GM21390 (cell line): ENCODE data around the gene ATF3.

Experiments
- ATAC-seq: cut with Tn5 transposase; IDR thresholded peaks from one replicate; pipeline ENCODE4 v1.9.1; 2021; ENCODE audit not compliant: unreplicated experiment

Gene ATF3

DNA sequence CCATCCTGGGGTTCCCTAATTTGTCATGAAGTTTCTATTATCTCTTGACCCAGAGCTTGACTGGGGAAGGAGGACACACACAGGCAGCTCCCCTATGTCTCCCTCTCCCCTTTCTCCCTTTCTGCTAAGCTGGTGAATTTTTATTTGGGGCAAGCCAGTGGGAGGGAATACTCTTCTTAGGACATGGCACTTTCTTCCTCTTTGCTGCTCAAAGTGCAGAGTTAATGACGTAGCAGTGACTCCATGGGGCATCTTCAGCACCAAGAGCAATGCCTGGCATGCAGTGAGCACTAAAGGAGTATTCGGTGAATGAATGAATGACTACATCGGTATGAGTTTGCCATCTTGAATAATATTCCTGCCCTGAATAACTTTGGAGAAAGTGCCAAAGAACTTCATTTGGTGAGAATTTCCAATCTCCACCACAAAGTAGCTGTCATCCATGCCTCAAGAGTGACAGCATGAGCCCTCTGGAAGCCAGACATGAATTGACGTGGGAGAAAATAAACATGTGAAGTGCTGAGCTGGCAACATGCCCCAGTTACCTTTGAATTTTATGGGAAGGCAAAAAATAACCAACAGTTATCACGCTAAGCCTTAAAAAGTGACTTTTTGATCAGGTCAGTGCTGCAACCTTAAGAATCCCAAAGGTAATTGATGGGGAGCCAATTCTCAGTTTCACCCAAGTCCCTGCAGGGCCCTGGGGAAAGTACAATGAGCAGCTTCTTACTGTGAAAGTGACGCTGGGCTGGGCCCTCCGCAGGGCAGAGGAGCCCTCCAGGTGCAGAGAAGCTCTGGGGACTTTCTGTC, 22.1 kb upstream of the ATF3 start:
- ATAC-seq: peak; percentile 91

DNA sequence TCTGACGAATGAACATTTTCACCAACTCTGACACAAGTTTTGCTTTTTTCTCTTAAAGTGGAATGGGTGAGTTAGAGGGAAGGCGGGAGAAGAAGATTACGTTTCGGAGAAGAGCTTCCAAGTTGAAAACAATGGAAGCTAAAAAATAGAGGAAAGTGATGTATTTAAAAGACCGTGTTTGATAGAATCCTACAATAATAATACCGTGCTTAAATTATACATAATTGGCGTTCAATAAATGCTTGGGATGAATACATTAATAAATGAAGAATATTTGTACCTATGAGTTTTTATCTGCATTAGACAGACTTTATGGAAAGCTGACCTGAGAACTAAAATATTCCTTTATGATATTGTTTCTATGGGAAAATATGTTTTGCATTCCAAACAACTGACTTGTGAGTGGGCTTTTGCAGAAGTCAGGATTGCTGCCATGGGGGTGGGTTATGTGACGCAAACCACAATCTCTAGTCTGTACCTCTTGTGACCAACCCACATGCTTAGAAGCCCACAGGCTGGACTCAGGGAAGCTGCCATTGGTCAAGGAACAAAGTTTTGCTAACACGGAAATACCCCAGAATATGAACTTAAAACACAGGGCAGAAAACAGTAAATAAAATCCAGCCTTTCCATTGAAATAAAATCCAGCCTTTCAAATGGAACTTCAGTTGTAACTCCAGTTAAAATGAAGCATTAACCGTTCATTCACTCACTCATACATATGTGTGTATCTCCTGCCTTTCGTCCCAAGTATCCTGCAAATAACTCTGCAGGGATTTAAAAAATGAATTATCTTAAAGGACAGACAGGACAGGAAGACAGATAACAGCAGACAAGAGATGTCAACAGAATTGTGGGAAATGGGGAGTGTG, 21.3 kb upstream of the ATF3 start:
- ATAC-seq: no peak

DNA sequence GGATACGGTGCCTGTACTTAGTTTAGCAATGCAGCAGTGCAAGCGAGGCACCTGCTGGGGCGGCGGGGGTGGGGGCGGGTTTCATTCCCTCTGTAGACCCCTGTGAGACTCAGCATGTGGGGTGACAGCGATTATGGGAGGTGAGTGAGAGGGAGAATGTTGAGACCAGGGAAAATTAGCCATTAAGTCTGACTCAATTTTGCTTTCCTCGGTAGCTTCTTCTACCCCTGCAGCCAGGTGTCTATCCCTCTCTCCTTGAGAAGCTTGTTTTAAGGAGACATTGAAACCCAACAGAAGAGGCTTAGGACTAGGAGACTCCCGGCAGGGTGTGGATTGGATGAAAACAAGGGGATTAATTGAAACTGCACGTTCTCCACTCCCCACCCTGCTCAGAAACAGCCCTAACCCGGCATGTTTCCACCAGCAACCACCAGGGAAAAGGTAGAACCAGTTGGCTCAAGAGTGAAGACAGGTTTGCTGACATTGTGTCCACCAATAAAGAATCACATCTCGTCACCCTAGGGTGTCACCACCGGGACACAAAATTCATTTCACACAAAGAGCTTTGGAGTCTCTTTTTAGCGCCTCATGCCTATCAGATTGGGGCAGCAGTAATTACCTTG, 20.6 kb upstream of the ATF3 start:
- ATAC-seq: no peak

DNA sequence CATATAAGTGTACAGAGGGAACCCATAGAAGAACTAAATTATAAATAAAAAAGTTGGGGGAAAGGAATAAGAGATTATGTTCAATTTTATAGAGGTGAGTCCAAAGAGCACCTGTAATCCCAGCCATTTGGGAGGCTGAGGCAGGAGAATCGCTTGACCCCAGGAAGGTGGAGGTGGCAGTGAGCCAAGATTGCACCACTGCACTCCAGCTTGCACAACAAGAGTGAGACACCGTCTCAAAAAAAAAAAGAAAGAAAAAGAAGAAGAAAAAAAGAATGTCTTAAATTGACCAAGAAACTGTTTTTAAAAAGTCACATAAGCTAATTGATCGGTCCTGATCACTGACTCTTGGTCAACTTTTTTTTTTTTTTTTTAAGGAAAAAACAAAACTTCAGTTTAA, 19.1 kb upstream of the ATF3 start:
- ATAC-seq: no peak

DNA sequence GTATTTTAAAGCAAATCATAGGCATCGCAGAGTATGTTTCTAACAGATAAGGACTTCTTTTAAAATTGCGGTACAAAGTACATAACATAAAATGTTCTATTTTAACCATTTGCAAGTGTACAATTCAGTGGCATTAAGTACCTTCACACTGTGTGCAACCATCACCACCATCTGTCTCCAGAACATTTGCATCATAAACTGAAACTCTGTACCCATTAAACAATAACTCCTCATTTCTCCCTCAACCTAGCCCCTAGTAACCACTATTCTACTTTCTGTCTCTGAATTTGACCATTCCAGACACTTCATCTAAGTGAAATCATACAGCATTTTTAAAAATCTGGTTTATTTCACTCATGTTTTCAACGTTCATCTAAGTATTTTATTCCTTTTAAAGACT, 16.6 kb upstream of the ATF3 start:
- no peak for ATAC-seq

DNA sequence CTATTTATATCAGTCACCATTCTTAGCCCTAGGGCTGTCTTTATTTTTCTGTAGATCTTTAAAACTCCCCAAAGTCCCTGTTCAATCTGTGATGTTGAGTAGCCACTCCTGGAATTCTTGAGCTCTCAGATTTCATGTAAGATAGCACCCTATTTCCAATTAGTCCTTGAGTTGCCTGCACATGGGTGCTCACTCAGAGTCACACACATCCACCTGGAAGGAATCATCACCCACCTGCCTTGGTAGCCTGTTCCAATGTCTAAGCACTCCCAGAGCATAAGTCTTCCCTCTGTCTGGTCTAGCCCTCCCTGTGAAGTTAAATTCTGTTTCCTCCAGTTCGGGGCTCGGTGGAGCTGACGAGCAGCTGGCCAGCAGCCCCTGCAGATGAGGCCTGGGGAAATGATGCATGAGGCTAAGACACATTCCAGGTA, 14.7 kb upstream of the ATF3 start:
- ATAC-seq: no peak

DNA sequence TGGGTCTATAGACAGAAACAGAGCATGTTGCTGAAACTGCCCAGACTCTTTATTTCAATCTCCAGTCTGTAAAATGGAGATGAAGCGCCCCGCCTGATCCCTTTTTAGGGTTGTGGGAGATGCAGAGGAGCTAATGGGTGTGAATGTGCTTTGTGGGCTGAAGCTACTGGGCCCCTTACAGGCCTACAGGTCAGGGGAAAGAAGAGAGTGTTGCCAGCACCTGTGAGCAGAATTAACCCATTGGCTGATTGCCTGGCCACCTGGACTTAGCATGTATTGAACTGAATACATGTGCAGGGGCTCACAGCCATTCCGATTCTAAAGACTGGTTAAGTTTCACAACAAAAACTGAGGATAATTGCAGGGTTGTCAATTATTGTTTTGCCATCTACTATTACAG, 13.9 kb upstream of the ATF3 start:
- no peak for ATAC-seq

DNA sequence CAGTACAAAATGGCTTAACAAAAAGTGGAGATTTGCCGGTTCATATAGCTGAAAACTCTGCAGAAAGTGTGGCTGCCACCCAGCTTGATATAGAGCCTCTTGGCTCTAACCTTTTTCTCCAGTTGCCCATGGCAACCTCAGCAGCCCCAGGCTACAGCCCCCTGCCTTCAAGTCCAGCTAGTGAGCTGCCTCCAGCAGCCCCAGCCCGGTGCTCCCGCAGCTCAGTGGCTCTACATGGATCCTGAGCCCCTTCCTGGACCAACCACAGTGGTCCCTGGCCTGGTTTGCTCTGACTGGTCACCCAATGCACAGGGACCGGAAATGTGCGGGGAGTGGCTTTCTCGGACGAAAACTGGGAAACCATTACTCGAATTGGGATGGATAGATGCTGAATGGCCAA, 13.3 kb upstream of the ATF3 start:
- no peak for ATAC-seq

DNA sequence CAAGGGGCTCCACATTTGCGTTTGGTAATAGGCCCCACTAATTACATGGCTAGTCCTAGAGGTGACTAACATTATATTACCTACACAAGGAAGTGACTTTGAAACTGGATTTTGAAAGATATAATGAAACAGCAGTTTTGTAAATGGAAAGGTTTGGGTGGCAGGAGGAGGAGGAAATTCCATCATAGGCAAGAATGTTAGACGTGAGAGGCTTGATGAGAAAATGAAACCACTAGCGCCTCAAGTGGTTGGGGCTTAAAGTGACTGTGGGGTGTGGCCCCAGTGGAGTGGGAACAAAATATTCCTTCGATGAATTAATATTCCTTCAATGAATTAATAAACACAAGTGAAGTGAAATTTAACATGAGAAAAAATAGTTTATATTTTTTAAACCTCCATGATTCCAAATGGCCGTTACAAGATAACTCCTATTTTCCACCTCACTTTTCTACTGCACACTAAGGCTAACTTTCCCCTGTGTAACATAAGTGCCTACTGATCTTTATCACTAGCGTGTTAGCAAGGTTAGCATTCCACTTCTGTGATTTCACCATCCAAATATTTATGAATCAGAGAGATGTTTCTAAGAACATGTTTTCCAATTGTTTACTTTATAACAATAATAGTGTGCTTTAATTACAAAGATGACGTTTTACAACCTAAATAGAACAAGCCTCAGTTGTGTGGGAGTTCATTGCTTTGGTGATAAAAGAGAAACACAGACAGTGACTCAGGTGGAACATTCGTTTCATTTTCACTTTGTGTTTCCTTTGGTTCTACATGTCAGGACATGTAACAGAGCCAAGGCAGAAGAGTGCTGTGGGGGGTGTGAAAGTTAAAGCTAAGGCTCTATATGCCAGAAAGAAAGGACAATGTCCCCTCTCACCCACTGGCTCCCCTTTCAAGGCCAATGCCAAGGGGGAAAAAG, 12.5 kb upstream of the ATF3 start:
- peak; percentile 94 for ATAC-seq

DNA sequence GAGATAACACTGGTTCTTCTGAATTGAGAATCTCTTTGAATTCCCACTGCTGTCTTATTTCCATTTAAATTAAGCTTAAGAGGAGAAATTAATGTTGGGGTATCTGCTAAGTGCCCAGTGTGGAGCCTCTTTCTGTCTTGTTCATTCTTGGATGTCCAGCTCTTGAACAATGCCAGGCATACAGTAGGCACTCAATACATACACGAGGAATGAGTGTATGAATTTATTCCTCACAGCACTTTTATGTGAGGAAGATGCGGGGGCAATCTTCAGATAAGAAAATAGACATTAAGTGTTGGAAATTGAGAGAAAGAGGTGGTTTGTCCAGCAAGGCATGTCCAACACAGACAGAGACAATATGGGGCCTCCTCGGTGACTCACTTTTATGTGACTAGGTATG, 11.8 kb upstream of the ATF3 start:
- no peak for ATAC-seq

DNA sequence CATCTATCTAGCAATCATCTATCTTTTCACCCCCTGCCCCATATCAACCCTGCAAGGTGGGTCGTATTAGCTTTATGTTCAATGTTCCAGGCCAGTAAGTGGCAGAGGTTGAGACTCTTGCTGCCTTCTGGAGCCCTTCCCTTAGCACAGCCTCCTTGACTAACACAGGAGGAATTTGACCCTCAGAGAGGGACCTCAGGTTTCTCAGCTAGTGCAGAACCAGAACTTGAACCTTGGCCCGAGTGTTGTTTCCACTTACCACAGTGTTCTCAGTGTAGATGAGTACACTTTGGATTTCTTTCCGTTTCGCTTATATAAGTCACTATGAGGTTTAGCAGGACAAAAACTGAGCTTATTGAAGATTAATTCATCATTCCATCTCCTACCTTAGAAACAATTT, 11.1 kb upstream of the ATF3 start:
- no peak for ATAC-seq

DNA sequence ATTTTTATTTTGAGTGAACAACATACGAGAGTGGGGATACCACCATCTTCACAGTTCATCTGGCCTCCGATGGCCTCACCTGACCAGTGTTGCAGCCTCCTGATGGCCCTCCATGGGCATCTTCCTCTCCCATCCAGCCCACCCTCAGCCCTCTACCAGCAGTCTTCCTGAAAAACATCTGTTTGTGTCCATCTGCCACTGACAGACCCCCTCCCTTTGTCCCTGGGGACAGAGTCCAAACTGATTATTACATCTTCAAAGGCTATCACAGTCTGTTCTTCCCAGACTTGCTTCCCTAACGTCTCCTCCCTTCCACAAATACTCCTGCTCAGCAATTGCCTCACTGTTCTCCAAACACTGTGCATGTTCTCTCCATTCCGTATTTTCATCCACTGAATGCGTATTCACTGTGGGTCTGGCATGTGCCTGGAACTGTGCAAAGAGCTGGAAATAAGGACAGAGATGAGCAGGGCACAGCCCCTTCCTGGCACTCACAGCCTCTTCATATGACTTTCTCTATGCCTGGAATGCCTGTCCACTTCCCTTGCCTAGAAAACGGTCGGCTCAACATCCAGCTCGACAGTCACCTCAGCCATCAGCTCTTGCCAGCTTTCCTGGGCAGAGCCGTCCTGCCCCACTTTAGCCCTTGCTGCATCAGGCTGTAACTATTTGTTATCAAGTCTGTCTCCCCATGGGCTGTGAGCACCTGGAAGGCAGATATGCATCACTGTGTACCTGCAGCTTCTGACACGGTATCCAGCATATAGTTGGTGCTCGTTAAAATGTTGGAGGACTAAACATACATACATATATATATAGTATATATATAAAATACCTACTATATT, 8.3 kb upstream of the ATF3 start:
- ATAC-seq: no peak

DNA sequence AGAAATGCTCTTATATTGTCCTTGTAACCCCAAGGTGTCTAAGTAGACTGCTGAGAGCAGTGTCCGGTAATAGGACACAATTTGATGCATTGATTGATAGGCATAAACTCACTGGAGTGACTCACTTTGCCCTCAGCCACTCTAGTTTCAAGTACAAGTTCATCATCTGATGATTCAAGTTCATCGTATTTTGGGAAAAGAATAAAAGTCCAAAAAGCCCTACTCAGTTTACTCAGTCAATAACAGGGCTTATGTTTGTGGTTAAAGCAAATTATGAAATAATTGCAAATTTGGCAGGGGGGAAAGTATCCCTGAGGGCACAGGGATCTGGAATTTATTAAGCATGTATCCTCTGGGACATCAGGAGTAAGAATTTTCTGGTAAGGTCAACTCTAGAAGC, 7.6 kb upstream of the ATF3 start:
- ATAC-seq: no peak

DNA sequence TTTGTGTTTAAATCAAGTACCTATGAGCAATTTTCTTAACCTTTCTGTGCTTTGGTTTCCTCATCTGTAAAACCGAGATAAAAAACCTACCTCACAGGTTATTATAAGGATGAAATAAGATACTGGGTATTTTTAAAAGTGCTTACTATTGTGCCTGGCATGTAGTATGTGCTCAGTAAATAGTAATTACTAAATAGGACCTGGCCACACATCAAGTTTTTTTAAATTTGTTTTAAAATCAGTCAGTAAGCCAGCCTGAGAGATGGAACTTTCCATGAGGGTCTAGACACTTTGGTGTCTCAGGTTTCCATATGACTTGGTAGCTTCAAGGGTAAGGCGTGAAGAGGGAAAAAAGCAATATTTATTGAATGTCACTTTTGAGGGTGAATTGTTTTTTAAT, 7.0 kb upstream of the ATF3 start:
- ATAC-seq: no peak

DNA sequence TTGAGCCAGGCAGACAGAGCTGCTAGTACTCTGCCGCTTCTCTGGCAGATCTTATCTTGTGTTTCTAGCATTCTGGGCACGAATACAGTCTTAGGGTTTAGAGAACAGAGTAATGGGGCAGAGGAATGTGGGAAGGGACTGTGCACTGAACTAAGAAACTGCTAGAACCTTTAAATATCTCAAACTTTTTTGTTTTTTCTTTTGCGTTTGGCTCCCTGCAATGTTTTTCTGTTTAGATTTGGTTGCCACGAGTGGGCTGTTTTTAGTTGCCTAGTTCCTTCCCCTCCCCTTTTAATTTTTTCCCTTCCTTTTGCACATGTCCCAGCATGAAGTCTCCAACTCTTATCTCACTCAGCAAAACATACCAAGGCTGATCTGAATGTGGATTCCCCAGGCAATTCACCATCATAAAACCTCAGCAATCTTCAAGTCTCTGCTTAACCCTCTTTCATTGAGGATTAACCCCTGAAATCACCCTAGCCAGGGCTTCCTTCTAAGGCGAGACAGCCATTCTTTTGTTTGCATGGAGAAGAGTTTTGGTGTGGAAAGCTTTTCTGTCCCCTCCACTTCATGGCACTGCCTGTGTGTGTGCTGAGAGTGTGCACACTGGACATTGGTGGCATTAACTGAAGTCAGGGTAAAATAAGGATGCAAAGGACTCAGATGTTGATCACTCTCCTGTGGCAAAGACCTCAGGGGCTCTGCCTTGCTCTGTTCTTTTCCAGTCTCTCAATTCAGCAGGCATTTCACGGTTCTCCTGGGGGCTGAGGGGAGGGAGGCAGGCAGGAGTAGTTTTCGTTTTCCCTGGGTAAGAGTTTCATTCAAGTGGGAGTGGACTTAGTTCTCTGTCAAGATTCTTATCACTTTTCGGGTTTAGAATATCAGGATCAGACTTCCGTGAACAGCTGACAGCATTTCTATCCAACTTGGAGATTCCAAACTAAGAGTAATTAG, 2.8 kb upstream of the ATF3 start:
- no peak for ATAC-seq

DNA sequence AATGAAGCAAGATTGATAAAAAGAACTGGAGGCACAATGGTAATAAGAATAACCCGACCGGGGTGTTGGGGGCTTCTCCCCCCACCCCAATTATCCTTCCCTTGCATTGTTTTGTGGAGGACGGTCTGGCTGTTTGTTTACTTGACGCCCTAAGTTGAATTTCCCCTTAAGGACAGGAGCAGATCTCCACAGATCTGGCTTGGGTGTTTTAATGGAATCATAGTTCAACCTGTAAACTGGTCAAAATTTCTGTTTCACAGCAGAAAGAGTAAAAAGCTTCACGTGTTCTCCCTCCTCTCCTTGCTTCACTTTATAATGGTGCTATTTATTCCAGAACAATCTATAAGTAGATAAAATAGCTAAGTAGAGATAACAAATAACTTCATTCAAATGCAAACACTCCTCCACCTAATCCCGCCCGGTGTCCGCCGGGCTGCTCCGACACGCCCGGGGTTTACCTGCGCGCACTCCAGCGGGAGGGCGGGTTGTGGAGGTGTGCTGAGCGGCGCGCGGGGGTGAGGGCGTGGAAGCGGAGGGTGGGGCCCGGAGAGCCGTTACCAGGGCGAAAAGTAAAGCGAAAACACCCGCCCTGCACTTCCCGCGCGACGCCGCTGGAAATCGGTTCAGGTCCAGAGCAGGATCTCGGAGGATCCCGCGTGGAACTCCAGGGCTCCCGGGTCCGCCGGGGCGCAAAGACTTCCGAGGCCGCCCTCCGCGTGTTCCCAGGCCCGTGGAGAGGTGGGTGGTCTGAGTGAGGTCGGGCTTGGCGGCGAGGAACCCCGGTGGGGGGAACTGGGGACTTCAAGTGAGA, 2.0 kb upstream of the ATF3 start:
- no peak for ATAC-seq

DNA sequence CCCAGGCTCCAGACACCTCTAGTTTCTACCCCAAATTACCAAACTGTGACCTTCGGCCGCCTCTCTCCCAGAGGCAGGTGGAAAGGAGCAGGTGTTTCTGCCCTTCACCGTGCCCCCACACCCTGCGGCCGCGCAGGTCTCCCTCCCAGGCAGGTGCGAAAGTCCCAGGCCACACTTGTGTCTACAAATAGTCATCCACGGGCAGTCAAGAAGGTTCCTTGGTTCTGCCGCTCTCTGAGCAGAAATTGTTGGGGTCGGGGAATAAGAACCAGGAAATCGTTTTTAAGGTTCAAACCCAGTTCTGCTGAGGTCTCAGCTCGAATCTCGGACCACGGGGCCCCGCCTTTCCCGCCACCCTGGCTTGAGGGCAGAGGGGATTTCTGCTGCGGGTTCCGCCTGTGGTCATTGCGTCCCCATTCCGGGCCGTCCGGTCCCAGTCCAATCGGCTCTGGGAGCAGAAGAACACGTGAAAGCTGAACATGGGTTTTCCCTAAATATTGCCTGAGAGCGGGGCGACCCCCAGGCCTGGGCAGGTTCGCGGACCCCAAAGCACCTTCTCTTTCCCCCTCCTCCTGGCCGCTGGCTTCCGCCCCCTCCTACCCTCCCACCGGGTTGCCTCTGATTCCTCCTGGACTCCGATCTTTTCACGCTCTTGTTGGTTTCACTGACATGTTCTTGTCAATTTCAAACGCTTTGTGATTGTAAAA, 1.2 kb upstream of the ATF3 start:
- ATAC-seq: no peak
